Activated CD4-positive, alpha-beta memory T cell treated with anti-CD3 and anti-CD28 coated beads for 36 hours (primary cell): ENCODE results near the gene PIGN. TPM values are rescaled to one million over a fixed set of nuclear protein-coding genes. Genes with fewer than 3 reads are reported as not detected.

ENCODE experiments used
- CTCF ChIA-PET: fragments of 350-600 bp; sonication (Branson Sonifier 250); formaldehyde crosslinking; loops from one replicate; lab custom pipeline; 2021; ENCODE audit warnings: antibody characterized with exemption, inconsistent platforms; lab: Charles Lee
- POLR2A ChIA-PET: fragments of 350-600 bp; sonication (Branson Sonifier 250); formaldehyde crosslinking; loops from one replicate; lab custom pipeline; 2021; ENCODE audit warnings: antibody characterized with exemption; lab: Charles Lee
- DNase-seq: peaks from one replicate; pipeline ENCODE4 v3.0.0-alpha.2; 2020
- H3K27ac Mint-ChIP-seq: one replicate; pipeline ENCODE4 v1.8.0; 2021; ENCODE audit warnings: mixed read lengths
- H3K27me3 Mint-ChIP-seq: one replicate; pipeline ENCODE4 v1.8.0; 2021; ENCODE audit warnings: mixed read lengths
- H3K36me3 Mint-ChIP-seq: one replicate; pipeline ENCODE4 v1.8.0; 2021; ENCODE audit warnings: mixed read lengths
- H3K4me1 Mint-ChIP-seq: one replicate; pipeline ENCODE4 v1.8.0; 2021; ENCODE audit warnings: low read depth, mixed read lengths
- H3K4me3 Mint-ChIP-seq: one replicate; pipeline ENCODE4 v1.8.0; 2021; ENCODE audit warnings: mild to moderate bottlenecking, mixed read lengths
- H3K9me3 Mint-ChIP-seq: one replicate; pipeline ENCODE4 v1.8.0; 2021; ENCODE audit warnings: mixed read lengths
- intact Hi-C: fragments of 100-400 bp; cut with micrococcal nuclease; formaldehyde crosslinking; loops from one replicate; pipeline ENCODE4 v1.15.1; 2023
- total RNA-seq, 2 experiments: library from RNA; stranded (reverse); gene quantifications; one replicate each; pipeline ENCODE4 v1.2.3, GENCODE V29; 2021

PIGN gene, protein sequence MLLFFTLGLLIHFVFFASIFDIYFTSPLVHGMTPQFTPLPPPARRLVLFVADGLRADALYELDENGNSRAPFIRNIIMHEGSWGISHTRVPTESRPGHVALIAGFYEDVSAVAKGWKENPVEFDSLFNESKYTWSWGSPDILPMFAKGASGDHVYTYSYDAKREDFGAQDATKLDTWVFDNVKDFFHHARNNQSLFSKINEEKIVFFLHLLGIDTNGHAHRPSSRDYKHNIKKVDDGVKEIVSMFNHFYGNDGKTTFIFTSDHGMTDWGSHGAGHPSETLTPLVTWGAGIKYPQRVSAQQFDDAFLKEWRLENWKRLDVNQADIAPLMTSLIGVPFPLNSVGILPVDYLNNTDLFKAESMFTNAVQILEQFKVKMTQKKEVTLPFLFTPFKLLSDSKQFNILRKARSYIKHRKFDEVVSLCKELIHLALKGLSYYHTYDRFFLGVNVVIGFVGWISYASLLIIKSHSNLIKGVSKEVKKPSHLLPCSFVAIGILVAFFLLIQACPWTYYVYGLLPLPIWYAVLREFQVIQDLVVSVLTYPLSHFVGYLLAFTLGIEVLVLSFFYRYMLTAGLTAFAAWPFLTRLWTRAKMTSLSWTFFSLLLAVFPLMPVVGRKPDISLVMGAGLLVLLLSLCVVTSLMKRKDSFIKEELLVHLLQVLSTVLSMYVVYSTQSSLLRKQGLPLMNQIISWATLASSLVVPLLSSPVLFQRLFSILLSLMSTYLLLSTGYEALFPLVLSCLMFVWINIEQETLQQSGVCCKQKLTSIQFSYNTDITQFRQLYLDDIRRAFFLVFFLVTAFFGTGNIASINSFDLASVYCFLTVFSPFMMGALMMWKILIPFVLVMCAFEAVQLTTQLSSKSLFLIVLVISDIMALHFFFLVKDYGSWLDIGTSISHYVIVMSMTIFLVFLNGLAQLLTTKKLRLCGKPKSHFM
- total RNA-seq: 10 to 100 TPM; 26.2 to 27.8 TPM

DNA sequence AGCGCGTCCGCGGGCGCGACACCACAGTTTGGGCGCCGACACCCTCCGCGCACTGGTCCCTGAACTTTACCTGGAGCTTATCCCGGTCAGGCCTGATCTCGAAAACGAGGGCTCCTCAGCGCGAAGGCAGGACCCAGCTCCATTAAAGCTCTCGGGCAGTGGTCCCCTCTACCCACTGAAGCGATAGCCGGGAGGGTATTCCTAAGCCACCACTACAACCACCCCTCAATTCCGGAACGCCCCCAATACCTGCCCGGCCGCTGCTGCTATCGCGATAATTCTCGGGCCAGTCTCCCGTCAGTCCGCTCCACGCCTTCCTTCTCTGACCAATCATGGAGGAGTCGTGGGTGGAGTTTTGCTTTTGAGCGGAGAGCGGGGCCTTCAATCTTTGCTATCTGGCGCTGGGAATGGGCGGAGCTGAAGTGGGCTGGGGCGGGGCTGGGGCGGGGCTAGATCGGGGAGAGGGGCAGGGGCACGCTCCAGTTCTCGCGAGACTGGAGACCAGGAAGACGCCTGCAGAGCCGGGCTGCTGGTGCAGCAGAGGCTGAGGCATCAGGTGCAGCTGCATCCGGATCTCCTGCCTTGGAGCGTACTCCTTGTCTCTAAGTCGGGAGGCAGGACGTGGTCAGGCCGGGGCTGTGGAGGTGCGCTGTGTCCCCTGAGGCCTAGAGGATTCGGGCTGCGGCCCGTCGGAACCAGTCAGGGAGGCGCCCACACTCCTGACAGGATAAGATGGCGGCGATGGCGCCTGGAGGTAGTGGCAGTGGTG is at the start of gene PIGN, which contains the start of gene RELCH:
Gene PIGN (minus strand): TSS at position 283 of the 769 bp plus-strand sequence. CDS start 25,703 bp downstream, outside the sequence.
Gene RELCH (plus strand): TSS at position 482 of the 769 bp plus-strand sequence. CDS start 251 bp downstream, at position 733.
- ChIA-PET CTCF (interaction anchor here (0.6 to 9.4 kb wide), 9 partner anchors 9 to 397 kb away, joined by 3 to 150 read pairs (median 5); no protein-coding TSS in a partner anchor), POLR2A (interaction anchor here (0.6 to 1.7 kb wide), 4 partner anchors 10 to 336 kb away, joined by 3 to 9 read pairs (median 3); partner anchors contain the start of gene ZCCHC2)
- H3K4me3 Mint-ChIP-seq: peak within 1 kb of the TSS; percentile 99
- intact Hi-C loops: loop anchor here (1.0 to 10.0 kb wide), 10 partner anchors 62 to 1235 kb away; partner anchors contain the start of genes PHLPP1, RNF152 and VPS4B
- DNase-seq: peak; percentile 97
- H3K27me3 Mint-ChIP-seq: no peaks in the 10 kb centered on the region
- H3K36me3 Mint-ChIP-seq: peaks cover 16% of the 10 kb centered on the region
- H3K27ac Mint-ChIP-seq: peak within 1 kb of the TSS; percentile 93
- H3K9me3 Mint-ChIP-seq: peaks cover under 1% of the 10 kb centered on the region
- H3K4me1 Mint-ChIP-seq: peaks cover 51% of the 10 kb centered on the region

- POLR2A ChIA-PET: no interaction called here
- H3K36me3 Mint-ChIP-seq: peaks cover 19% of the 10 kb centered on the region
- CTCF ChIA-PET: no interaction called here
These were observed 49.4 kb upstream of the PIGN start for GRCh38 chr18:62236252-62236651.

DNA sequence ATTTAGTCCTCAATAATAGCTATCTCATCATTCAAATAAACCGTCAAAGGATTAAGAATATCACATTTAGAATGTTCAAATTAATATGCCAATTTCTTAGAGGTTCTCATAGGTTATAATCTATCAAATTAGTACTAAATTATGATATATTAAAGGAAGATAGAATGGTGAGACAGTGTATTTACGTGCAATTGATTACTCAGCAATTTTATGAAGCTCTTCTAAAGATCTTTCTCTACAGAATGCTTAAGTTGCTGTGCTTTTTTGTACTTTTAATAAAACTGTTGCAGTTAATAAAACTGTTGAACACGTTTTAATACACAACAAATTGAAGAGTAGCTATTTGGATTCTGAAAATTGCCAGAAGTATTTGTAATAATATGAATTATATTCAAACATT is 39.2 kb upstream of the PIGN start:
- ChIA-PET POLR2A (no interaction called here), CTCF (interaction anchor here (0.7 to 1.5 kb wide), 2 partner anchors 9 to 24 kb away, joined by 3 to 14 read pairs; no protein-coding TSS in a partner anchor)
- Mint-ChIP-seq H3K36me3 (peaks cover 40% of the 10 kb centered on the region), H3K4me3 (no peak overlapping the region), H3K9me3 (peaks cover 8% of the 10 kb centered on the region), H3K27me3 (no peaks in the 10 kb centered on the region), H3K27ac (no peak overlapping the region), H3K4me1 (no peaks in the 10 kb centered on the region)
- no peak for DNase-seq
- intact Hi-C loops: no loop called here

More at GRCh38 chr18:62236252-62236651, 49.4 kb upstream of the PIGN start:
- Mint-ChIP-seq H3K4me3 (no peak overlapping the region), H3K9me3 (no peaks in the 10 kb centered on the region), H3K27ac (no peak overlapping the region), H3K4me1 (peaks cover 6% of the 10 kb centered on the region), H3K27me3 (no peaks in the 10 kb centered on the region)
- DNase-seq: no peak
- intact Hi-C loops: no loop called here

DNA sequence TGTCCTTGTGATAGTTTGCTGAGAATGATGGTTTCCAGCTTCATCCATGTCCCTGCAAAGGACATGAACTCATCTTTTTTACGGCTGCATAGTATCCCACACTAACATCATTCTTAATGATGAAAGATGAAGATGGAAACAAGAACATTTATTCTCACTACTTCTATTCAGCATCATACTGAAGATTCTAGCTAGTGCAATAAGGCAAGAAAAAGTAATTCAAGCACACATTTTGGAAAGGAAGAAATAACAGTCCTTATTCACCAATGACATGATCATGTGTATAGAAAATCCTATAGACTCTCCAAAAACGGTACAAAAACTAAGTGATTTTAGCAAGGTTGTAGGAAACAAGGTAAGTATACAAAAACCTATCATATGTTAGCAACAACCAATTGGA is 37.4 kb upstream of the PIGN start:
- ChIA-PET POLR2A (no interaction called here), CTCF (no interaction called here)
- Mint-ChIP-seq H3K36me3 (peaks cover 32% of the 10 kb centered on the region), H3K9me3 (peaks cover 8% of the 10 kb centered on the region), H3K4me3 (no peak overlapping the region), H3K27ac (no peak overlapping the region), H3K4me1 (peaks cover 4% of the 10 kb centered on the region), H3K27me3 (no peaks in the 10 kb centered on the region)
- DNase-seq: no peak
- intact Hi-C loops: no loop called here

GRCh38 chr18:62214790-62215189 is 27.9 kb upstream of the PIGN start:
- no peaks in the 10 kb centered on the region for H3K9me3 Mint-ChIP-seq
- intact Hi-C loops: no loop called here
- peaks cover 22% of the 10 kb centered on the region for H3K4me1 Mint-ChIP-seq
- no peak overlapping the region for H3K4me3 Mint-ChIP-seq
- H3K36me3 Mint-ChIP-seq: peaks cover 21% of the 10 kb centered on the region
- no peaks in the 10 kb centered on the region for H3K27me3 Mint-ChIP-seq
- ChIA-PET POLR2A (no interaction called here), CTCF (interaction anchor here (1.8 kb wide), 1 partner anchor 34 kb away, joined by 5 read pairs; no protein-coding TSS in a partner anchor)
- no peak overlapping the region for H3K27ac Mint-ChIP-seq
- DNase-seq: no peak

GRCh38 chr18:62211325-62211828 is 24.5 kb upstream of the PIGN start:
- no peak for DNase-seq
- Mint-ChIP-seq H3K4me1 (peaks cover 33% of the 10 kb centered on the region), H3K9me3 (no peaks in the 10 kb centered on the region), H3K27ac (no peak overlapping the region), H3K36me3 (peaks cover 21% of the 10 kb centered on the region), H3K4me3 (no peak overlapping the region), H3K27me3 (no peaks in the 10 kb centered on the region)
- ChIA-PET POLR2A (no interaction called here), CTCF (no interaction called here)
- intact Hi-C loops: no loop called here

DNA sequence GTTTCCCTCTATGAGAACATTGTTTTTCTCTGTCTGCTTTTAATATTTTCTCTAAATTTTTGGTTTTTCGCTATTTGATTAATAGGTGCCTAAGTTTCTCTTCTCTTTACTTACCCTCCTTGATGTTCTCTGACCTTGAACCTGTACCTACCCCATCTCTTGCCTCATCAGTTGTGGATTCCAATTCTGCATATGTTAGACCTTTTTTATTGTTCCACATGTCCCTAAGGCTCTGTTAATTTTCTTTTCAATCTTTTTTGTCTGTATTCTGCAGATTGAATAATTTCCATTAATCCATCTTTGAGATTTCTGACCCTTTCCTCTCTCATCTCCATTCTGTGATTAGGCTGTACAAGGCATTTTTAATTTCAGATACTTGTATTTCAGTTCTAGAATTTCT is 23.3 kb upstream of the PIGN start:
- H3K4me3 Mint-ChIP-seq: no peak overlapping the region
- no peak for DNase-seq
- no peak overlapping the region for H3K27ac Mint-ChIP-seq
- no peaks in the 10 kb centered on the region for H3K9me3 Mint-ChIP-seq
- POLR2A ChIA-PET: no interaction called here
- intact Hi-C loops: no loop called here
- H3K4me1 Mint-ChIP-seq: peaks cover 30% of the 10 kb centered on the region
- peaks cover 18% of the 10 kb centered on the region for H3K36me3 Mint-ChIP-seq
- CTCF ChIA-PET: interaction anchor here (0.7 kb wide), 1 partner anchor 1196 kb away, joined by 4 read pairs; no protein-coding TSS in a partner anchor
- H3K27me3 Mint-ChIP-seq: no peaks in the 10 kb centered on the region

DNA sequence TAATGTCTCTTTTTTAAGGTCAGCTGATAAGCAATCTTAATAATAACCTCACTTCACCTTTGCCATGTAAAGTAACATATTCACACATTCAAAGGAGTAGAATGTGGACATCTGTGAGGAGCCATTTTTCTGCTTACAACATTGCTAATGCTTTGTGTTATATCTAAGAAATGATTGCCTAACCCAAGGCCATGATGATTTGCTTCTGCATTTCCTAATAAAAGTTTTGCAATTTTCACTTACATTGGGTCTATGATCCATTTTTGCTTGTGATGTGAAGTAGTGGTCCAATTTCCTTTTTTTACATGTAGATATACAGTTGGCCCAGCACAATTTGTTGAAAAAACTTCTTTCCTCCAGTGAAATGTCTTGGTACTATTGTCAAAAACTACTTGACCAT is 22.2 kb upstream of the PIGN start:
- Mint-ChIP-seq H3K9me3 (no peaks in the 10 kb centered on the region), H3K4me3 (no peak overlapping the region), H3K27ac (no peak overlapping the region), H3K36me3 (peaks cover 15% of the 10 kb centered on the region), H3K27me3 (no peaks in the 10 kb centered on the region), H3K4me1 (peaks cover 32% of the 10 kb centered on the region)
- intact Hi-C loops: no loop called here
- POLR2A ChIA-PET: no interaction called here
- CTCF ChIA-PET: interaction anchor here (1.6 kb wide), 1 partner anchor 40 kb away, joined by 5 read pairs; no protein-coding TSS in a partner anchor
- DNase-seq: no peak

DNA sequence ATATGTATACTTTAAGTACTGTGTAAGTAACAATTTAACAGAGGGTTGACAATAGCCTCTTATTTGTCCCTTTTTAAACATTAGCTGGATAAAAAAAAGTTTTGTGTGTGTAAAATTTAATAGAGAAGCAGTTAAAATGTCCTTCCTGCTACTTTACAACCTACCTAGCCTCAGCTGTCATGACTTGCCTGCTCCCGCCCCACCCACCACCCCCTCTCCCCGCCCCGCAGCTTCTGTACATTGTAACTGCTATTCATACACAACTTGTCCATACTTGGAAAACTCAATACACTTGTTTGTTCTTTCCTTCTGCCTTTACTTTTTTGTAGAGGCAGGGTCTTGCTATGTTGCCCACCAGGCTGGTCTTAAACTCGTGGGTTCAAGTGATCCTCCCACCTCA is 19.7 kb upstream of the PIGN start:
- Mint-ChIP-seq H3K9me3 (no peaks in the 10 kb centered on the region), H3K4me3 (no peak overlapping the region), H3K27me3 (no peaks in the 10 kb centered on the region), H3K36me3 (peaks cover 5% of the 10 kb centered on the region), H3K27ac (no peak overlapping the region), H3K4me1 (peaks cover 32% of the 10 kb centered on the region)
- ChIA-PET CTCF (interaction anchor here (1.6 kb wide), 1 partner anchor 42 kb away, joined by 4 read pairs; no protein-coding TSS in a partner anchor), POLR2A (no interaction called here)
- no peak for DNase-seq
- intact Hi-C loops: no loop called here

GRCh38 chr18:62205824-62206223 is 19.0 kb upstream of the PIGN start:
- intact Hi-C loops: no loop called here

DNA sequence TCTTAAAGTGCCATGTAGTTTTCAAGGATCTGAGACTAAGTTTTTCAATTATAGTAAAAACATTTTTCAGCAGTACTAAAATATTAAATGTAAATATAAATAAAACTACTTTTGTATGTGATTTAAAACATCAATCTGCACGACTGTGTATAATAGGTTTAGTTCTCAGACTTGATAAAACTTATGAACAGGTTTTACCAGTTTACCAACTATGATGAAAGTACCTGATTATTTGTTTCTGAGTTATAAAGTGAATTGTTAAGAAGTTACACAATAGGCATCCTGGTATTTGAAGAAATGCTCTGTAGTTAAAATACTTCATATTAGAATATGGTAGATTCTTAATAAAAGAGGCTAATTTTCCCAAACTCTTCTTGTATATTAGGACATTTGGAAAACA is 15.0 kb upstream of the PIGN start:
- Mint-ChIP-seq H3K27ac (no peak overlapping the region), H3K27me3 (no peaks in the 10 kb centered on the region), H3K4me1 (peaks cover 35% of the 10 kb centered on the region), H3K36me3 (peaks cover 1% of the 10 kb centered on the region), H3K9me3 (no peaks in the 10 kb centered on the region), H3K4me3 (no peak overlapping the region)
- DNase-seq: no peak
- CTCF ChIA-PET: interaction anchor here (0.6 to 1.8 kb wide), 2 partner anchors 48 to 1182 kb away, joined by 3 to 7 read pairs; no protein-coding TSS in a partner anchor
- POLR2A ChIA-PET: no interaction called here
- intact Hi-C loops: no loop called here

More at GRCh38 chr18:62205824-62206223, 19.0 kb upstream of the PIGN start:
- ChIA-PET CTCF (interaction anchor here (1.6 kb wide), 1 partner anchor 42 kb away, joined by 4 read pairs; no protein-coding TSS in a partner anchor), POLR2A (no interaction called here)
- H3K27ac Mint-ChIP-seq: no peak overlapping the region
- H3K4me1 Mint-ChIP-seq: peaks cover 32% of the 10 kb centered on the region
- no peaks in the 10 kb centered on the region for H3K9me3 Mint-ChIP-seq
- no peak overlapping the region for H3K4me3 Mint-ChIP-seq
- no peak for DNase-seq
- H3K27me3 Mint-ChIP-seq: no peaks in the 10 kb centered on the region
- peaks cover 3% of the 10 kb centered on the region for H3K36me3 Mint-ChIP-seq
